Measurements from ENCODE around the gene ATP6V1E1.
"Not testable (repeated sequence)": the region's sequence is repeated elsewhere in the genome, so short reads cannot be mapped to it uniquely, and the experiment has no call there.

The ATP6V1E1 gene

GRCh38 chr22:17580441-17581031 is 48.0 kb downstream of the ATP6V1E1 start:
- DNase-seq: no peak

- DNase-seq: no peak
Observed at GRCh38 chr22:17579535-17579981, 49.0 kb downstream of the ATP6V1E1 start.

GRCh38 chr22:17578136-17578754 is 50.3 kb downstream of the ATP6V1E1 start:
- no peak for DNase-seq

DNA sequence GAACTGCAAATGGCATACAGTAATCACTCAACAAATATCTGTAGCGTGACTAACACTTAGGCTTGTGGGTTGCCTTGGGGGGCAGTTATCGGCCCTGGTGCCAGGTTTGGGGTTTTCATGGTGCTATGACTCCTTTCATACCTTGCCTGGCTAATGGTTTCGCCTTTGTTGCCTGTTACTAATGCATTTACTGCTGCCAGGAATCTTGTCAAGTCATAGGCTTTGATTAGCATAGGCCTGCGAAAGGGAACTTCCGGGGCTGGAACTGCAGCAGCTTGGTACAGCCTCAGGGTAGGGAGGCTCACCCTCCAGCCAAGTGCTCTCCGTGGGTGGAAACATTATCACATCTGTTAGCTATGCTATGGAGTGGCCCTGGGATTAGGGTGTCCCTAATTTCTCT is 52.1 kb downstream of the ATP6V1E1 start:
- DNase-seq: no peak

DNA sequence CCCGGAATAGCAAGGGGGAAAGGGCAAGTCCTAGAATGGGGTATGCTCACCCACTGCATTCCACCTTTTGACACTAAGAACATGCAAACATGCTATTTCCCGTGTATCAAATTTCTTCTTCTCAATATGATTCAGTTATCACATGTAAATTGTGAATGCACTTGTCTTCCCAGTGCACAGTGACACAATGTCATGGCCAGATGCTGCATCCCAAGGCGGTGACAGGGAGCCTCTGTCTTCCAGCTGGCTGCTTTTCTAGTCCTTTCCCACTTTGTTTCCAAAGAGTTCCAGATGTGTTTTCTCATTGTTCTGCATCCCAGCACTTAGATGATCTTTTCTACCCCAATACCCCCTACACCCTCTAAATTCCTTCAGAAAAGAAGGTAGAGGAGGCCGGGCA is 52.9 kb downstream of the ATP6V1E1 start:
- no peak for DNase-seq

DNA sequence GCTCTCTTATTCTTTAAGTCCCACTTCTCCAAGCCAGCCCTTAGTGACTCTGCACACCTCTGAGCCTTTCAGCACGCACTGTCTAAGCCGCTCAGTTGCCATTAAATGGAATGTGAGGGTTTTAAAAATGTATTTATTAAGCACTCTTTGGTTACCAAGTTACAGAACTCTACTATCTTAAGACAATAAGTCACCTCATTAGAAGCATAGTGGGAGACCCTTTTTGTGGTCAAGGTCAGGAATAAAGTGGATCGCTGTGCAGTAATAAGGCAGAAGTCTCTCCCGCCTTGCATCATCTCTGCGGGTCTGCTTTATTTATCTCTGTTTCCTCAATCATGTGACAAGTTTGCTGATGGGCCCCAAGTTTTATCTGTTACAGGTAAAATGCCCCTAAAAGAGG is 53.4 kb downstream of the ATP6V1E1 start:
- no peak for DNase-seq

GRCh38 chr22:17570851-17571631 is 57.5 kb downstream of the ATP6V1E1 start:
- no peak for DNase-seq

GRCh38 chr22:17569971-17570511 is 58.5 kb downstream of the ATP6V1E1 start:
- no peak for DNase-seq

DNA sequence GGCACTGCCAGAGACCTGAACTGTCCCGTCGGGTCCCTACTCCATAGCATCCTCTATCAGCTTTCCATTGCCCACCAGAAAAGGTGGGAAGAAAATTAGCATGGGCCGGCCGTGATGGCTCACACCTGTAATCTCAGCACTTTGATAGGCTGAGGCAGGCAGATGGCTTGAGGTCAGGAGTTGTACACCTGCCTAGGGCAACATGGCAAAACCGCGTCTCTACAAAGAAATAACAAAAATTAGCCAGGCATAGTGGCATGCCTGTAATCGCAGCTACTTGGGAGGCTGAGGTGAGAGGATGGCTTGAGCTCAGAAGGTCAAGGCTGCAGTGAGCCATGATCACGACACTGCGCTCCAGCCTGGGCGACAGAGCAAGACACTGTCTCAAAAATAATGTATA is 61.8 kb downstream of the ATP6V1E1 start:
- DNase-seq: no peak

DNA sequence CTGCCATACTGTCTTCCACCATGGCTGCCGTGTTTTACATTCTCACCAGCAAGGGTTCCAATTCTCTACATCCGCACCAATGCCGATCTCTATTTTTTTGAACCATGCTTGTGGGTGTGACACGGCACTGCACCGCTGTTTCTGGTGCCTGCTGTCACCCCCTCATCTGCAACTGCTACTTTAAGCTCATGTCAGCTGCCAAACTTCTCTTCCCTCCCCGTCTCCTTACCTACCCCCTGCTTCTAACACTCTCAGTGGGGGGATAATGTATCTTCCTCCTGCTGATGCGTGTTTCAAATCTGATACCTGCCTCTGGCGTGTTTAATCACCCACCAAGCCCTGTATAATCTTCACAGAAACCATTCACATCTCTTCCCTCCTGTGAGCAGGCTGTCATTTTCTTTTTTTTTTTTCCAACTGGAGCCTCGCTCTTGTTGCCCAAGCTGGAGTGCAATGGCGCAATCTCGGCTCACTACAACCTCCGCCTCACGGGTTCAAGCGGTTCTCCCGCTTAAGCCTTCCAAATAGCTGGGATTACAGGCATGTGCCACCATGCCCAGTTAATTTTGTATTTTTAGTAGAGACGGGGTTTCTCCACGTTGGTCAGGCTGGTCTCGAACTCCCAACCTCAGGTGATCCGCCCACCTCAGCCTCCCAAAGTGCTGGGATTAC is 62.4 kb downstream of the ATP6V1E1 start:
- not testable (repeated sequence) for DNase-seq

GRCh38 chr22:17563936-17564391 is 64.6 kb downstream of the ATP6V1E1 start:
- no peak for DNase-seq

GRCh38 chr22:17562906-17563870 is 65.4 kb downstream of the ATP6V1E1 start, which contains the start of gene SLC25A18:
Gene SLC25A18, plus strand, starts transcription at chr22:17563498. Its CDS starts 16,447 bp downstream, at chr22:17579945.
- DNase-seq: no peak

GRCh38 chr22:17559188-17559587 is 69.4 kb downstream of the ATP6V1E1 start:
- DNase-seq: no peak

- DNase-seq: no peak
Observed at GRCh38 chr22:17554814-17555213, 73.7 kb downstream of the ATP6V1E1 start.

DNA sequence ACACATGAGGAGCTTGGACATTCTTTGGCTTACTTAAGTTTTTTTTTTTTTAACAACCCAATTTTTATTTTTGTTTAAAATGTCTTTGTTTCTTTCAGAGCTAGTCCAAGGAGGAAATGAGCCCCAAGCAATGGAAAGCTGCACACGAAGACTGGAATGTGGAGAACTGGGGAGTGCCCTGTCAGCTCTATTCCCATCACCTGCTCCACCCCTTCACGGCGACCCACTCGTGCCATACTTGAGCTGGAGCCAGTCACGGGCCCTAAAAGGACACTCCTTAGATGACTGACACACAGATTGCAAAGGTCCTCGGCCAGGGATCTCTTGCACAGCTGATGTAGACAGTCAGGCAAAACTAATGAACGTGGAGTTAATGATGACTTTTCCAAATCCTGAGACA is 75.8 kb downstream of the ATP6V1E1 start:
- no peak for DNase-seq

DNA sequence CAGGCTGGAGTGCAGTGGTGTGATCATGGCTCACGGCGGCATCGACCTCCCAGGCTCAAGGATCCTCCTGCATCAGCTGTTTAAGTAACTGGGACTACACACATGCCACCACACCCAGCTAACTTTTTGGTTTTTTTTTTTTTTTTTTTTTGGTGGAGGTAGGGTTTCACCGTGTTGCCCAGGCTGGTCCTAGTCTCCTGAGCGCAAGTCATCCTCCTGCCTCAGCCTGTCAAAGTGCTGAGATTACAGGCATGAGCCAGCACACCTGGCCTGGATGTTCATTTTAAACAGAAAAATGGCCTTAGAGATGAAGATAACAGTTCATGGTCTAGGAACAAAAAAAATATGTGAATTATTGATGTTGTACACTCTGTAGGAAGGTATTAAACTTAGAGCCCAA is 78.9 kb downstream of the ATP6V1E1 start:
- no peak for DNase-seq

- no peak for DNase-seq
Observed at GRCh38 chr22:17549183-17549582, 79.4 kb downstream of the ATP6V1E1 start.

DNA sequence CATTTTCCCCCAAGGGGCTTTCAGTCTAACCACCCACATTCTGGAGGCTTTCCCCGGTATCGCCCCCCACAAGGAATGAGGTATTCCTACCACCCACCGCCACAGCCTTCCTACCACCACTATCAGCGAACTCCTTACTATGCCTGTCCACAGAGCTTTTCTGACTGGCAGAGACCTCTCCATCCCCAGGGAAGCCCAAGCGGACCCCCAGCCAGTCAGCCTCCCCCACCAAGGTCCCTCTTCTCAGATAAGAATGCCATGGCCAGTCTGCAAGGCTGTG is 79.9 kb downstream of the ATP6V1E1 start:
- no peak for DNase-seq

GRCh38 chr22:17548010-17548755 is 80.4 kb downstream of the ATP6V1E1 start:
- no peak for DNase-seq

- no peak for DNase-seq
Observed at GRCh38 chr22:17542452-17542851, 86.1 kb downstream of the ATP6V1E1 start.

Measured in stimulated activated CD8-positive, alpha-beta memory T cell treated with anti-CD3 and anti-CD28 coated beads, Interleukin-4, amount 100 ng/mL, for 48 hours (primary cell).